ENCODE measurements around the gene HRH4.

- TF ChIP-seq POLR2AphosphoS5 (IDR thresholded peaks at IDR 0.05; ENCODE audit: insufficient read depth, low read depth, low read length): no peak
- TF ChIP-seq CTCF (IDR thresholded peaks at IDR 0.05; ENCODE audit: extremely low read depth in 1 of 2, insufficient read depth in 1 of 2, low read depth in 1 of 2, low read length in 2 of 2): no peak
- no peak for TF ChIP-seq MAX (IDR thresholded peaks at IDR 0.05; ENCODE audit: insufficient read depth, insufficient read length)
- no peak for TF ChIP-seq POLR2A (IDR thresholded peaks at IDR 0.05; ENCODE audit: low read depth, low read length)
- TF ChIP-seq MYC (IDR thresholded peaks at IDR 0.05; ENCODE audit: low read depth, low read length): no peak
- TF ChIP-seq EZH2 (IDR thresholded peaks at IDR 0.05; ENCODE audit: borderline replicate concordance, low read depth, low read length, severe bottlenecking): no peak
- TF ChIP-seq JUN (IDR thresholded peaks at IDR 0.05; ENCODE audit: borderline replicate concordance, insufficient read depth, insufficient read length, low read depth): no peak
- TF ChIP-seq GATA2 (IDR thresholded peaks at IDR 0.05; ENCODE audit: insufficient read depth, insufficient read length, low read depth, low read length): no peak
- no peak for TF ChIP-seq FOS (IDR thresholded peaks at IDR 0.05; ENCODE audit: borderline replicate concordance, insufficient read depth, low read length)
These were observed 55.8 kb downstream of the HRH4 start for GRCh38 chr18:24516261-24516660.
